Liver (tissue), 9 donors: Measurements from ENCODE around the gene BDP1. TPM values are rescaled to one million over a fixed set of nuclear protein-coding genes. Genes with fewer than 3 reads are reported as not detected.

Experiments used
- DNase-seq: peaks from one replicate; pipeline ENCODE4 v3.0.0-alpha.2; 2017; ENCODE audit warnings: low spot score
- H3K27ac ChIP-seq, 2 donors: one replicate each; pipeline ENCODE4 v1.7.0; 2013; ENCODE audit warnings: inconsistent platforms in 2 of 2, low read length in 2 of 2, control low read depth in 1 of 2, low read depth in 1 of 2, mild to moderate bottlenecking in 1 of 2
- H3K27me3 ChIP-seq, 4 donors: one replicate each; pipeline versions ENCODE4 v1.6.1 to v1.7.0; 2013; ENCODE audit warnings: low read length in 3 of 4, inconsistent platforms in 1 of 4, mild to moderate bottlenecking in 1 of 4, moderate library complexity in 1 of 4; ENCODE audit not compliant: control insufficient read depth in 4 of 4, insufficient read depth in 4 of 4
- H3K36me3 ChIP-seq, 4 donors: one replicate each; pipeline versions ENCODE4 v1.6.1 to v1.7.0; 2013; ENCODE audit warnings: low read length in 3 of 4, mild to moderate bottlenecking in 3 of 4, low read depth in 1 of 4, moderate library complexity in 1 of 4; ENCODE audit not compliant: control insufficient read depth in 4 of 4, insufficient read depth in 3 of 4
- H3K4me1 ChIP-seq, 4 donors: one replicate each; pipeline versions ENCODE4 v1.6.1 to v1.7.0; 2013; ENCODE audit warnings: low read length in 3 of 4, mild to moderate bottlenecking in 3 of 4, moderate library complexity in 1 of 4; ENCODE audit not compliant: control insufficient read depth in 4 of 4, insufficient read depth in 4 of 4
- H3K4me3 ChIP-seq, 3 donors: one replicate each; pipeline versions ENCODE4 v1.6.1 to v1.7.0; 2013; ENCODE audit warnings: low read length in 3 of 3, control low read depth in 1 of 3, low read depth in 1 of 3, mild to moderate bottlenecking in 1 of 3
- H3K9ac ChIP-seq, 2 donors: one replicate each; pipeline ENCODE4 v1.7.0; 2013; ENCODE audit warnings: low read length in 2 of 2, mild to moderate bottlenecking in 2 of 2, moderate library complexity in 2 of 2, control low read depth in 1 of 2, low read depth in 1 of 2
- H3K9me3 ChIP-seq, 4 donors: one replicate each; pipeline versions ENCODE4 v1.6.1 to v1.7.0; 2013; ENCODE audit warnings: low read length in 3 of 4; ENCODE audit not compliant: control insufficient read depth in 4 of 4
- ATF3 ChIP-seq: IDR thresholded peaks from 2 replicates; pipeline ENCODE4 v1.6.1; 2016; ENCODE audit warnings: antibody characterized with exemption
- EGR1 ChIP-seq, 2 donors: IDR thresholded peaks; 2 replicates each; pipeline ENCODE4 v1.6.1; 2016 to 2018; ENCODE audit warnings: antibody characterized with exemption in 2 of 2, low read depth in 2 of 2
- FOXA1 ChIP-seq: IDR thresholded peaks from 2 replicates; pipeline ENCODE4 v1.6.1; 2016; ENCODE audit warnings: antibody characterized with exemption
- FOXA2 ChIP-seq: IDR thresholded peaks from 2 replicates; pipeline ENCODE4 v1.6.1; 2016; ENCODE audit warnings: antibody characterized with exemption
- HNF4A ChIP-seq, 2 donors: conservative IDR thresholded peaks; 2 replicates each; pipeline ENCODE4 v1.6.1; 2016; ENCODE audit warnings: antibody characterized with exemption in 2 of 2, mild to moderate bottlenecking in 2 of 2
- HNF4G ChIP-seq: IDR thresholded peaks from 2 replicates; pipeline ENCODE4 v1.6.1; 2016; ENCODE audit warnings: antibody characterized with exemption
- JUND ChIP-seq, 2 donors: IDR thresholded peaks; 2 replicates each; pipeline ENCODE4 v1.6.1; 2016; ENCODE audit warnings: antibody characterized with exemption in 2 of 2
- NR2F2 ChIP-seq: IDR thresholded peaks from 2 replicates; pipeline ENCODE4 v1.6.1; 2016; ENCODE audit warnings: antibody characterized with exemption
- RAD21 ChIP-seq, 2 donors: IDR thresholded peaks; 2 replicates each; pipeline ENCODE4 v1.6.1; 2016; ENCODE audit warnings: antibody characterized with exemption in 2 of 2, mild to moderate bottlenecking in 2 of 2
- REST ChIP-seq: IDR thresholded peaks from 2 replicates; pipeline ENCODE4 v1.6.1; 2016; ENCODE audit warnings: antibody characterized with exemption, mild to moderate bottlenecking
- RXRA ChIP-seq, 2 donors: IDR thresholded peaks; 2 replicates each; pipeline ENCODE4 v1.6.1; 2017 to 2018; ENCODE audit warnings: antibody characterized with exemption in 2 of 2, mild to moderate bottlenecking in 1 of 2
- SP1 ChIP-seq: IDR thresholded peaks from 2 replicates; pipeline ENCODE4 v1.6.1; 2018; ENCODE audit warnings: antibody characterized with exemption, mild to moderate bottlenecking
- TAF1 ChIP-seq: conservative IDR thresholded peaks from 2 replicates; pipeline ENCODE4 v1.6.1; 2016; ENCODE audit warnings: antibody characterized with exemption, mild to moderate bottlenecking
- YY1 ChIP-seq: IDR thresholded peaks from 2 replicates; pipeline ENCODE4 v1.6.1; 2016; ENCODE audit warnings: antibody characterized with exemption, mild to moderate bottlenecking
- WGBS: extraction: QIAGEN DNeasy Blood & Tissue Kit; methylation state at CpG from one replicate; pipeline ENCODE4 v1.1.7; 2013; 5-methylcytosine and 5-hydroxymethylcytosine counted together
- polyA plus RNA-seq, 2 donors: library from polyadenylated mRNA; stranded (reverse) in 1 of 2; unstranded in 1 of 2; fragments of 200-250 nt in 1 of 2; fragments of >200 nt in 1 of 2; fragmentation: Nextera tagmentation in 1 of 2; extraction: Ambion mirVana in 1 of 2; gene quantifications; one replicate each; pipeline versions ENCODE4 v1.2.1 to v1.2.3, GENCODE V29; 2013 to 2015
- total RNA-seq, 2 donors: library from RNA; depleted of rRNA; stranded (reverse); fragments of >200 nt; gene quantifications; one replicate each; pipeline ENCODE4 v1.2.3, GENCODE V29; 2014
- TF ChIP-seq, protein P1 (sequence below): IDR thresholded peaks from 2 replicates; pipeline ENCODE4 v1.6.1; 2016; ENCODE audit warnings: antibody characterized with exemption
- TF ChIP-seq, protein P2 (sequence below): fragments of 150-350 bp; IDR thresholded peaks from 2 replicates; pipeline ENCODE4 v1.5.1; 2017; ENCODE audit warnings: improper control_type of control experiment, low read depth, low read length; ENCODE audit not compliant: missing input control
- TF ChIP-seq, protein P3 (sequence below): IDR thresholded peaks from 2 replicates; pipeline ENCODE4 v1.6.1; 2016; ENCODE audit warnings: antibody characterized with exemption
- donor health status: healthy.
- donor health status: healthy.
- donor health status: healthy.
- donor health status: healthy.
- donor health status: healthy.

The BDP1 gene
- total and polyA plus RNA-seq, 4 donors, result 3.8 to 17.2 (median 12.7) TPM

GRCh38 chr5:71482132-71482531 lies 26.7 kb downstream of the BDP1 start:
- TF ChIP-seq SP1 (no peak), NR2F2 (no peak), FOXA2 (peak; percentile 88), ATF3 (no peak), FOXA1 (peak; percentile 83), REST (no peak), YY1 (no peak), RXRA (IDR thresholded peaks at IDR 0.05) (peak; percentile 34 to 36), HNF4G (no peak), HNF4A (conservative IDR thresholded peaks at IDR 0.05) (peak; percentile 28 to 29)
- no peak for DNase-seq
- H3K27ac ChIP-seq, result no peak overlapping the region
- H3K9me3 ChIP-seq, result no peaks in the 10 kb centered on the region
- peaks cover 3 to 23% (median 19%) of the 10 kb centered on the region in 4 donors for H3K36me3 ChIP-seq
- no peak overlapping the region for H3K9ac ChIP-seq
- peaks cover 3 to 7% (median 5%) of the 10 kb centered on the region in 4 donors for H3K4me1 ChIP-seq
- WGBS, result 33% methylated on average over 2 of the region's 2 CpGs
- no peak overlapping the region for H3K4me3 ChIP-seq
- H3K27me3 ChIP-seq, result no peaks in the 10 kb centered on the region

GRCh38 chr5:71483355-71483754 lies 27.9 kb downstream of the BDP1 start:
- TF ChIP-seq RXRA (IDR thresholded peaks at IDR 0.05) (no peak), ATF3 (no peak), YY1 (no peak), SP1 (no peak), NR2F2 (no peak), FOXA2 (no peak), RAD21 (IDR thresholded peaks at IDR 0.05) (no peak), TAF1 (no peak), JUND (IDR thresholded peaks at IDR 0.05) (no peak), HNF4A (conservative IDR thresholded peaks at IDR 0.05) (no peak), HNF4G (no peak), EGR1 (IDR thresholded peaks at IDR 0.05; ENCODE audit: low read depth in 2 of 2) (no peak), REST (no peak)
- TF ChIP-seq, protein P1, sequence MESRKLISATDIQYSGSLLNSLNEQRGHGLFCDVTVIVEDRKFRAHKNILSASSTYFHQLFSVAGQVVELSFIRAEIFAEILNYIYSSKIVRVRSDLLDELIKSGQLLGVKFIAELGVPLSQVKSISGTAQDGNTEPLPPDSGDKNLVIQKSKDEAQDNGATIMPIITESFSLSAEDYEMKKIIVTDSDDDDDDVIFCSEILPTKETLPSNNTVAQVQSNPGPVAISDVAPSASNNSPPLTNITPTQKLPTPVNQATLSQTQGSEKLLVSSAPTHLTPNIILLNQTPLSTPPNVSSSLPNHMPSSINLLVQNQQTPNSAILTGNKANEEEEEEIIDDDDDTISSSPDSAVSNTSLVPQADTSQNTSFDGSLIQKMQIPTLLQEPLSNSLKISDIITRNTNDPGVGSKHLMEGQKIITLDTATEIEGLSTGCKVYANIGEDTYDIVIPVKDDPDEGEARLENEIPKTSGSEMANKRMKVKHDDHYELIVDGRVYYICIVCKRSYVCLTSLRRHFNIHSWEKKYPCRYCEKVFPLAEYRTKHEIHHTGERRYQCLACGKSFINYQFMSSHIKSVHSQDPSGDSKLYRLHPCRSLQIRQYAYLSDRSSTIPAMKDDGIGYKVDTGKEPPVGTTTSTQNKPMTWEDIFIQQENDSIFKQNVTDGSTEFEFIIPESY, result no peak
- TF ChIP-seq, protein P2, sequence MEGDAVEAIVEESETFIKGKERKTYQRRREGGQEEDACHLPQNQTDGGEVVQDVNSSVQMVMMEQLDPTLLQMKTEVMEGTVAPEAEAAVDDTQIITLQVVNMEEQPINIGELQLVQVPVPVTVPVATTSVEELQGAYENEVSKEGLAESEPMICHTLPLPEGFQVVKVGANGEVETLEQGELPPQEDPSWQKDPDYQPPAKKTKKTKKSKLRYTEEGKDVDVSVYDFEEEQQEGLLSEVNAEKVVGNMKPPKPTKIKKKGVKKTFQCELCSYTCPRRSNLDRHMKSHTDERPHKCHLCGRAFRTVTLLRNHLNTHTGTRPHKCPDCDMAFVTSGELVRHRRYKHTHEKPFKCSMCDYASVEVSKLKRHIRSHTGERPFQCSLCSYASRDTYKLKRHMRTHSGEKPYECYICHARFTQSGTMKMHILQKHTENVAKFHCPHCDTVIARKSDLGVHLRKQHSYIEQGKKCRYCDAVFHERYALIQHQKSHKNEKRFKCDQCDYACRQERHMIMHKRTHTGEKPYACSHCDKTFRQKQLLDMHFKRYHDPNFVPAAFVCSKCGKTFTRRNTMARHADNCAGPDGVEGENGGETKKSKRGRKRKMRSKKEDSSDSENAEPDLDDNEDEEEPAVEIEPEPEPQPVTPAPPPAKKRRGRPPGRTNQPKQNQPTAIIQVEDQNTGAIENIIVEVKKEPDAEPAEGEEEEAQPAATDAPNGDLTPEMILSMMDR, result no peak
- TF ChIP-seq, protein P3, sequence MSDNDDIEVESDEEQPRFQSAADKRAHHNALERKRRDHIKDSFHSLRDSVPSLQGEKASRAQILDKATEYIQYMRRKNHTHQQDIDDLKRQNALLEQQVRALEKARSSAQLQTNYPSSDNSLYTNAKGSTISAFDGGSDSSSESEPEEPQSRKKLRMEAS, result no peak
- 96% methylated on average over 2 of the region's 2 CpGs for WGBS
- H3K36me3 ChIP-seq, result peaks cover 6 to 31% (median 26%) of the 10 kb centered on the region in 4 donors
- H3K4me3 ChIP-seq, result no peak overlapping the region
- H3K4me1 ChIP-seq, result peaks cover 3 to 7% (median 5%) of the 10 kb centered on the region in 4 donors
- no peak overlapping the region for H3K9ac ChIP-seq
- no peak for DNase-seq
- no peaks in the 10 kb centered on the region for H3K9me3 ChIP-seq
- no peaks in the 10 kb centered on the region for H3K27me3 ChIP-seq
- H3K27ac ChIP-seq, result no peak overlapping the region
